Measurements from ENCODE around the gene APOBEC4.
"Not testable (repeated sequence)": the region's sequence is repeated elsewhere in the genome, so short reads cannot be mapped to it uniquely, and the experiment has no call there.

APOBEC4 gene

GRCh38 chr1:183685112-183685713 lies 32.1 kb upstream of the APOBEC4 start:
- Histone ChIP-seq H3K9me3 (ENCODE audit: control extremely low read depth in 1 of 5, control insufficient read depth in 4 of 5, insufficient read depth in 2 of 5, low read depth in 1 of 5, low read length in 4 of 5) (no peaks in the 10 kb centered on the region), H3K27ac (ENCODE audit: insufficient read depth in 1 of 2, low read depth in 1 of 2, low read length in 2 of 2, poor library complexity in 1 of 2, severe bottlenecking in 2 of 2) (no peak overlapping the region), H3K4me1 (ENCODE audit: control extremely low read depth in 1 of 4, control insufficient read depth in 4 of 4, insufficient read depth in 4 of 4, low read length in 3 of 4) (no peaks in the 10 kb centered on the region), H3K27me3 (replicated peaks in 2 of 5; ENCODE audit: control insufficient read depth in 4 of 5, insufficient read depth in 5 of 5, low read length in 4 of 5) (no peaks in the 10 kb centered on the region), H3K4me3 (ENCODE audit: control insufficient read depth in 1 of 7, extremely low read depth in 1 of 7, insufficient read depth in 4 of 7, low read depth in 2 of 7, low read length in 6 of 7) (no peak overlapping the region), H3K36me3 (ENCODE audit: control insufficient read depth in 4 of 4, insufficient read depth in 4 of 4, low read length in 3 of 4) (no peaks in the 10 kb centered on the region)
- CTCF ChIA-PET = interaction anchor here (0.9 to 3.9 kb wide), 13 partner anchors 9 to 404 kb away, joined by 3 to 18 read pairs (median 4); partner anchors contain the start of gene APOBEC4
- WGBS (ENCODE audit: insufficient coverage) = no CpG with 5 or more reads among the region's 3 CpGs
- peak; percentile 36 to 75 (median 66) for DNase-seq
- POLR2A ChIA-PET = no interaction called here

- H3K27ac ChIP-seq (ENCODE audit: insufficient read depth in 1 of 2, low read depth in 1 of 2, low read length in 2 of 2, poor library complexity in 1 of 2, severe bottlenecking in 2 of 2); H3K9me3 ChIP-seq (ENCODE audit: control extremely low read depth in 1 of 5, control insufficient read depth in 4 of 5, insufficient read depth in 2 of 5, low read depth in 1 of 5, low read length in 4 of 5); H3K36me3 ChIP-seq (ENCODE audit: control insufficient read depth in 4 of 4, insufficient read depth in 4 of 4, low read length in 3 of 4); H3K4me3 ChIP-seq (ENCODE audit: control insufficient read depth in 1 of 7, extremely low read depth in 1 of 7, insufficient read depth in 4 of 7, low read depth in 2 of 7, low read length in 6 of 7); H3K4me1 ChIP-seq (ENCODE audit: control extremely low read depth in 1 of 4, control insufficient read depth in 4 of 4, insufficient read depth in 4 of 4, low read length in 3 of 4); POLR2A ChIA-PET; H3K27me3 ChIP-seq (replicated peaks in 2 of 5; ENCODE audit: control insufficient read depth in 4 of 5, insufficient read depth in 5 of 5, low read length in 4 of 5); DNase-seq: not testable (repeated sequence)
- no CpG with 5 or more reads among the region's 4 CpGs for whole genome bisulfite sequencing (ENCODE audit: insufficient coverage)
- CTCF ChIA-PET = interaction anchor here (1.4 kb wide), 1 partner anchor 24 kb away, joined by 4 read pairs; no protein-coding TSS in a partner anchor
Observed at GRCh38 chr1:183679363-183679762, 26.2 kb upstream of the APOBEC4 start.

- no peak for DNase-seq
- ChIA-PET CTCF (no interaction called here), POLR2A (no interaction called here)
- no peaks in the 10 kb centered on the region for H3K4me1 ChIP-seq (ENCODE audit: control extremely low read depth in 1 of 4, control insufficient read depth in 4 of 4, insufficient read depth in 4 of 4, low read length in 3 of 4)
- H3K36me3 ChIP-seq (ENCODE audit: control insufficient read depth in 4 of 4, insufficient read depth in 4 of 4, low read length in 3 of 4) = no peaks in the 10 kb centered on the region
- H3K9me3 ChIP-seq (ENCODE audit: control extremely low read depth in 1 of 5, control insufficient read depth in 4 of 5, insufficient read depth in 2 of 5, low read depth in 1 of 5, low read length in 4 of 5) = no peaks in the 10 kb centered on the region
- H3K27ac ChIP-seq (ENCODE audit: insufficient read depth in 1 of 2, low read depth in 1 of 2, low read length in 2 of 2, poor library complexity in 1 of 2, severe bottlenecking in 2 of 2) = no peak overlapping the region
- 100% methylated on average over 1 of the region's 3 CpGs for WGBS (ENCODE audit: insufficient coverage)
- H3K27me3 ChIP-seq (replicated peaks in 2 of 5; ENCODE audit: control insufficient read depth in 4 of 5, insufficient read depth in 5 of 5, low read length in 4 of 5) = no peaks in the 10 kb centered on the region
- H3K4me3 ChIP-seq (ENCODE audit: control insufficient read depth in 1 of 7, extremely low read depth in 1 of 7, insufficient read depth in 4 of 7, low read depth in 2 of 7, low read length in 6 of 7) = no peak overlapping the region
Observed at GRCh38 chr1:183678819-183679218, 25.7 kb upstream of the APOBEC4 start.

GRCh38 chr1:183676586-183677189 lies 23.6 kb upstream of the APOBEC4 start:
- DNase-seq = no peak
- 89% methylated on average over 1 of the region's 2 CpGs for WGBS (ENCODE audit: insufficient coverage)
- Histone ChIP-seq H3K27ac (ENCODE audit: insufficient read depth in 1 of 2, low read depth in 1 of 2, low read length in 2 of 2, poor library complexity in 1 of 2, severe bottlenecking in 2 of 2) (no peak overlapping the region), H3K9me3 (ENCODE audit: control extremely low read depth in 1 of 5, control insufficient read depth in 4 of 5, insufficient read depth in 2 of 5, low read depth in 1 of 5, low read length in 4 of 5) (peaks cover 0 to under 1% (median 0%) of the 10 kb centered on the region in 5 experiments), H3K4me1 (ENCODE audit: control extremely low read depth in 1 of 4, control insufficient read depth in 4 of 4, insufficient read depth in 4 of 4, low read length in 3 of 4) (no peaks in the 10 kb centered on the region), H3K4me3 (ENCODE audit: control insufficient read depth in 1 of 7, extremely low read depth in 1 of 7, insufficient read depth in 4 of 7, low read depth in 2 of 7, low read length in 6 of 7) (no peak overlapping the region), H3K27me3 (replicated peaks in 2 of 5; ENCODE audit: control insufficient read depth in 4 of 5, insufficient read depth in 5 of 5, low read length in 4 of 5) (no peaks in the 10 kb centered on the region), H3K36me3 (ENCODE audit: control insufficient read depth in 4 of 4, insufficient read depth in 4 of 4, low read length in 3 of 4) (no peaks in the 10 kb centered on the region)
- ChIA-PET CTCF (no interaction called here), POLR2A (no interaction called here)

DNA sequence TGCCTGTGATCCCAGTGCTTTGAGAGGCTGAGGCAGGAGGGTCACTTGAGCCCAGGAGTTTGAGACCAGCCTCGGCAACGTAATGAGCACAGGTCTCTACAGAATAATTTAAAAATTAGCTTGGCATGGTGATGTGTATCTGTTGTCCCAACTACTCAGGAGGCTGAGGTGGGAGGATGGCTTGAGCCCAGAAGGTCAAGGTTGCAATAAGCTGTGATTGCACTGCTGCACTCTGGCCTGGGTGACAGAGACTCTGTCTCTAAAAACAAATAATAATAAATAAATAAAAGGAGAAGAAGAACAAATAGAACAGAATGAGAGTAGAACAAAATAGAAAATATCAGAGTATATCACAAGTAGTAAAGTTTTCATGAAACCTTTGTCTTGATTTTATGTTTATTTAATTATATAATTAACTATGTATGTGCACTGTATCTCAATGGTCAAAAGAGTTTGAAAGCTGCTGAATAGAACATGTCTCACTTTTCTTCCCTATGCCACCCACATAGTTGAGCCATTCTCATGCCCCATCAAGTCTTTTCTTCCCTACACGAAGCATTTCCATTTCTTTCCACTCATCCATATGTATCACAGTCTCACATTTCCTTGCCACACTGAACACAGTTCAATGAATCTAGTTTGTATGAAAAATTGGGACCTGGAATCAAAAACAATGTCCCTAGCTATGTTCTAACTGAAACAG lies 22.9 kb upstream of the APOBEC4 start:
- H3K4me3 ChIP-seq (ENCODE audit: control insufficient read depth in 1 of 7, extremely low read depth in 1 of 7, insufficient read depth in 4 of 7, low read depth in 2 of 7, low read length in 6 of 7) = no peak overlapping the region
- no peak for DNase-seq
- no peak overlapping the region for H3K27ac ChIP-seq (ENCODE audit: insufficient read depth in 1 of 2, low read depth in 1 of 2, low read length in 2 of 2, poor library complexity in 1 of 2, severe bottlenecking in 2 of 2)
- no peaks in the 10 kb centered on the region for H3K36me3 ChIP-seq (ENCODE audit: control insufficient read depth in 4 of 4, insufficient read depth in 4 of 4, low read length in 3 of 4)
- no peaks in the 10 kb centered on the region for H3K4me1 ChIP-seq (ENCODE audit: control extremely low read depth in 1 of 4, control insufficient read depth in 4 of 4, insufficient read depth in 4 of 4, low read length in 3 of 4)
- peaks cover 2 to 6% (median 5%) of the 10 kb centered on the region in 5 experiments for H3K9me3 ChIP-seq (ENCODE audit: control extremely low read depth in 1 of 5, control insufficient read depth in 4 of 5, insufficient read depth in 2 of 5, low read depth in 1 of 5, low read length in 4 of 5)
- 94% methylated on average over 3 of the region's 3 CpGs for WGBS (ENCODE audit: insufficient coverage)
- ChIA-PET POLR2A (no interaction called here), CTCF (interaction anchor here (1.0 to 1.3 kb wide), 2 partner anchors 9 to 20 kb away, joined by 3 read pairs; no protein-coding TSS in a partner anchor)
- no peaks in the 10 kb centered on the region for H3K27me3 ChIP-seq (replicated peaks in 2 of 5; ENCODE audit: control insufficient read depth in 4 of 5, insufficient read depth in 5 of 5, low read length in 4 of 5)

DNA sequence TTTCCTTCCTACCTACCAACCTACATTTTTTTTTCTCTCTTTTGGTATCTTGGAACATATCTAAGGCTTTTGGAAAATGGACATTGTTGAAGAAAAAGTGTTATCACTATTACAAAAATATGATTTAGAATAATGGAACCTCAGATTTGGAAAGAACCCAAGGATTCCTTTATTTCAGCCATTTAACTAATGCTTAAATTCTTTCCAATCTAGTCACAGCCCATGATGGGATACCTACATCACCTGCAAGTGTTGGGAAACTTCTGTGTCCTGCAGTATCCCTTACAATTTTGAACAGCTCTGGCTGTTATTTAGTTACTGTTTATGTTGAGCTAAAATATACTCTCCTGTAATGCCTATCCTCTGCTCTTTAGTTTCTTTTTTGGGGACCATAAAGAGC lies 22.3 kb upstream of the APOBEC4 start:
- DNase-seq = no peak
- ChIA-PET POLR2A (no interaction called here), CTCF (interaction anchor here (1.0 to 1.3 kb wide), 2 partner anchors 10 to 19 kb away, joined by 3 read pairs; no protein-coding TSS in a partner anchor)
- Histone ChIP-seq H3K4me3 (ENCODE audit: control insufficient read depth in 1 of 7, extremely low read depth in 1 of 7, insufficient read depth in 4 of 7, low read depth in 2 of 7, low read length in 6 of 7) (no peak overlapping the region), H3K9me3 (ENCODE audit: control extremely low read depth in 1 of 5, control insufficient read depth in 4 of 5, insufficient read depth in 2 of 5, low read depth in 1 of 5, low read length in 4 of 5) (peaks cover 2 to 11% (median 5%) of the 10 kb centered on the region in 5 experiments), H3K4me1 (ENCODE audit: control extremely low read depth in 1 of 4, control insufficient read depth in 4 of 4, insufficient read depth in 4 of 4, low read length in 3 of 4) (no peaks in the 10 kb centered on the region), H3K27ac (ENCODE audit: insufficient read depth in 1 of 2, low read depth in 1 of 2, low read length in 2 of 2, poor library complexity in 1 of 2, severe bottlenecking in 2 of 2) (no peak overlapping the region), H3K27me3 (replicated peaks in 2 of 5; ENCODE audit: control insufficient read depth in 4 of 5, insufficient read depth in 5 of 5, low read length in 4 of 5) (no peaks in the 10 kb centered on the region), H3K36me3 (ENCODE audit: control insufficient read depth in 4 of 4, insufficient read depth in 4 of 4, low read length in 3 of 4) (no peaks in the 10 kb centered on the region)

- Histone ChIP-seq H3K4me3 (ENCODE audit: control insufficient read depth in 1 of 7, extremely low read depth in 1 of 7, insufficient read depth in 4 of 7, low read depth in 2 of 7, low read length in 6 of 7) (no peak overlapping the region), H3K27me3 (replicated peaks in 2 of 5; ENCODE audit: control insufficient read depth in 4 of 5, insufficient read depth in 5 of 5, low read length in 4 of 5) (no peaks in the 10 kb centered on the region), H3K4me1 (ENCODE audit: control extremely low read depth in 1 of 4, control insufficient read depth in 4 of 4, insufficient read depth in 4 of 4, low read length in 3 of 4) (no peaks in the 10 kb centered on the region), H3K9me3 (ENCODE audit: control extremely low read depth in 1 of 5, control insufficient read depth in 4 of 5, insufficient read depth in 2 of 5, low read depth in 1 of 5, low read length in 4 of 5) (peaks cover 2 to 11% (median 5%) of the 10 kb centered on the region in 5 experiments), H3K27ac (ENCODE audit: insufficient read depth in 1 of 2, low read depth in 1 of 2, low read length in 2 of 2, poor library complexity in 1 of 2, severe bottlenecking in 2 of 2) (no peak overlapping the region), H3K36me3 (ENCODE audit: control insufficient read depth in 4 of 4, insufficient read depth in 4 of 4, low read length in 3 of 4) (no peaks in the 10 kb centered on the region)
- DNase-seq = no peak
- POLR2A ChIA-PET = no interaction called here
- CTCF ChIA-PET = interaction anchor here (1.3 kb wide), 1 partner anchor 11 kb away, joined by 3 read pairs; no protein-coding TSS in a partner anchor
- WGBS (ENCODE audit: insufficient coverage) = no CpG with 5 or more reads among the region's 2 CpGs
Observed at GRCh38 chr1:183674886-183675285, 21.8 kb upstream of the APOBEC4 start.
